Stimulated activated CD8-positive, alpha-beta memory T cell treated with anti-CD3 and anti-CD28 coated beads, Interleukin-7, amount 100 ng/mL, for 1 hour (primary cell): Measurements from ENCODE around the gene MEGF6.

ENCODE experiments used
- DNase-seq, 2 donors: peaks; one replicate each; pipeline ENCODE4 v3.0.0-alpha.2; 2020; ENCODE audit warnings: low read depth in 2 of 2

Gene MEGF6

GRCh38 chr1:3469849-3470649 lies 141.3 kb downstream of the MEGF6 start:
- DNase-seq: no peak

- DNase-seq: no peak
Observed at GRCh38 chr1:3469104-3469848, 142.0 kb downstream of the MEGF6 start.

- no peak for DNase-seq
Observed at GRCh38 chr1:3468236-3469103, 142.8 kb downstream of the MEGF6 start.

- no peak for DNase-seq
Observed at GRCh38 chr1:3467096-3468036, 143.9 kb downstream of the MEGF6 start.

- no peak for DNase-seq
Observed at GRCh38 chr1:3466366-3467075, 144.8 kb downstream of the MEGF6 start.

- DNase-seq: no peak
Observed at GRCh38 chr1:3465935-3466321, 145.4 kb downstream of the MEGF6 start.

- DNase-seq: no peak
Observed at GRCh38 chr1:3465091-3465934, 146.0 kb downstream of the MEGF6 start.

- no peak for DNase-seq
Observed at GRCh38 chr1:3464649-3465025, 146.7 kb downstream of the MEGF6 start.

GRCh38 chr1:3463891-3464648 lies 147.2 kb downstream of the MEGF6 start:
- no peak for DNase-seq

- DNase-seq: no peak
Observed at GRCh38 chr1:3463408-3463863, 147.9 kb downstream of the MEGF6 start.

GRCh38 chr1:3463013-3463385 lies 148.3 kb downstream of the MEGF6 start:
- no peak for DNase-seq

GRCh38 chr1:3462356-3463012 lies 148.8 kb downstream of the MEGF6 start:
- no peak for DNase-seq

- no peak for DNase-seq
Observed at GRCh38 chr1:3461934-3462275, 149.4 kb downstream of the MEGF6 start.

- DNase-seq: no peak
Observed at GRCh38 chr1:3461238-3461933, 149.9 kb downstream of the MEGF6 start.

- DNase-seq: no peak
Observed at GRCh38 chr1:3460672-3461131, 150.6 kb downstream of the MEGF6 start.

GRCh38 chr1:3459940-3460671 lies 151.2 kb downstream of the MEGF6 start:
- DNase-seq: no peak
